Endothelial cell of umbilical vein (primary cell): ENCODE results near the gene SFRP2. TPM values are rescaled to one million over a fixed set of nuclear protein-coding genes. Genes with fewer than 3 reads are reported as not detected.

Source experiments
- BruUV-seq: library from RNA; stranded (reverse); fragments of 400-500 nt; replicated peaks from 2 replicates; lab custom pipeline; 2021; lab: Mats Ljungman, UMichigan
- CTCF ChIA-PET: fragments of 300-600, 350-600 bp; sonication (Branson Sonifier 250); formaldehyde crosslinking; loops from one replicate; lab custom pipeline; 2021; ENCODE audit warnings: antibody characterized with exemption, inconsistent platforms; lab: Charles Lee
- POLR2A ChIA-PET: fragments of 300-600, 350-600 bp; sonication (Branson Sonifier 250); formaldehyde crosslinking; loops from one replicate; lab custom pipeline; 2021; ENCODE audit warnings: antibody characterized with exemption, inconsistent platforms; lab: Charles Lee
- DNase-seq: peaks from one replicate; pipeline ENCODE4 v3.0.0-alpha.2; 2011; ENCODE audit warnings: low read depth, low spot score
- FAIRE-seq: peaks from 2 replicates; lab custom pipeline; 2011; peaks lifted over from hg19 to GRCh38; lab: Jason Lieb, UNC
- H2AFZ ChIP-seq: 2 replicates; pipeline ENCODE4 v1.6.0; 2012; ENCODE audit warnings: low read depth, low read length, control low read depth, inconsistent platforms
- H3K27ac ChIP-seq: 2 replicates; pipeline ENCODE4 v1.5.1; 2011; ENCODE audit warnings: low read depth, mild to moderate bottlenecking, control low read depth, low read length, moderate library complexity; ENCODE audit not compliant: insufficient read depth
- H3K27me3 ChIP-seq, 2 experiments: 2 replicates each; pipeline versions ENCODE4 v1.6.0 to v1.6.1; 2011; ENCODE audit warnings: low read length in 2 of 2, mixed read lengths in 1 of 2; ENCODE audit not compliant: control insufficient read depth in 2 of 2, insufficient read depth in 2 of 2
- H3K36me3 ChIP-seq, 2 experiments: 2 replicates in 1 of 2; 3 replicates in 1 of 2; pipeline ENCODE4 v1.5.1; 2011; ENCODE audit warnings: low read length in 2 of 2, mild to moderate bottlenecking in 1 of 2, moderate library complexity in 1 of 2; ENCODE audit not compliant: control insufficient read depth in 2 of 2, insufficient read depth in 2 of 2; ENCODE audit errors: extremely low read depth in 1 of 2
- H3K4me1 ChIP-seq: 3 replicates; pipeline ENCODE4 v1.5.1; 2011; ENCODE audit warnings: mild to moderate bottlenecking, low read length; ENCODE audit not compliant: control insufficient read depth, insufficient read depth; ENCODE audit errors: extremely low read depth
- H3K4me2 ChIP-seq: 2 replicates; pipeline ENCODE4 v1.6.1; 2011; ENCODE audit warnings: low read length, control low read depth, mixed read lengths; ENCODE audit not compliant: insufficient read depth
- H3K4me3 ChIP-seq, 3 experiments: fragments of 200-600 bp in 1 of 3; sonication (generic), shearing (Covaris generic) in 1 of 3; replicated peaks in 1 of 3; 2 replicates each; pipeline ENCODE4 v1.5.1; 2011 to 2016; ENCODE audit warnings: control low read depth in 3 of 3, low read length in 3 of 3, mild to moderate bottlenecking in 2 of 3, inconsistent platforms in 1 of 3, low read depth in 1 of 3, moderate library complexity in 1 of 3; ENCODE audit not compliant: insufficient read depth in 1 of 3
- H3K79me2 ChIP-seq: 2 replicates; pipeline ENCODE4 v1.6.0; 2012; ENCODE audit warnings: low read length, inconsistent platforms; ENCODE audit not compliant: control insufficient read depth, insufficient read depth
- H3K9ac ChIP-seq: replicated peaks from 2 replicates; pipeline ENCODE3; 2011; ENCODE audit warnings: low read length, control low read depth; ENCODE audit not compliant: insufficient read depth; ENCODE audit errors: extremely low read depth
- H3K9me1 ChIP-seq: replicated peaks from 3 replicates; pipeline ENCODE4 v1.6.0; 2011; ENCODE audit warnings: mild to moderate bottlenecking, low read length; ENCODE audit not compliant: control insufficient read depth, insufficient read depth; ENCODE audit errors: extremely low read depth
- H3K9me3 ChIP-seq: replicated peaks from 2 replicates; pipeline ENCODE4 v1.5.1; 2012; ENCODE audit warnings: low read length, inconsistent platforms; ENCODE audit not compliant: control insufficient read depth, insufficient read depth
- H4K20me1 ChIP-seq: replicated peaks from 2 replicates; pipeline ENCODE3; 2011; ENCODE audit warnings: mild to moderate bottlenecking, low read length; ENCODE audit not compliant: control insufficient read depth, insufficient read depth; ENCODE audit errors: extremely low read depth
- CTCF ChIP-seq, 2 donors: IDR thresholded peaks; 1 replicate in 1 of 2; 2 replicates in 1 of 2; pipeline ENCODE4 v1.5.1; 2011; ENCODE audit warnings: low read length in 2 of 2, mild to moderate bottlenecking in 2 of 2, moderate library complexity in 2 of 2, control low read depth in 1 of 2, inconsistent platforms in 1 of 2, low read depth in 1 of 2; ENCODE audit not compliant: insufficient read depth in 1 of 2; ENCODE audit errors: extremely low read depth in 1 of 2
- EZH2 ChIP-seq: IDR thresholded peaks from 2 replicates; pipeline ENCODE4 v1.6.1; 2012; ENCODE audit warnings: borderline replicate concordance, low read depth, mild to moderate bottlenecking, moderate library complexity, low read length, inconsistent platforms; ENCODE audit not compliant: severe bottlenecking
- FOS ChIP-seq: IDR thresholded peaks from 2 replicates; pipeline ENCODE4 v1.6.1; 2011; ENCODE audit warnings: mild to moderate bottlenecking, low read length, moderate library complexity, borderline replicate concordance; ENCODE audit not compliant: insufficient read depth
- GATA2 ChIP-seq: IDR thresholded peaks from 2 replicates; pipeline ENCODE4 v1.7.0; 2011; ENCODE audit warnings: low read depth, mild to moderate bottlenecking, moderate library complexity, mixed read lengths, low read length; ENCODE audit not compliant: insufficient read length, insufficient read depth
- JUN ChIP-seq: IDR thresholded peaks from 2 replicates; pipeline ENCODE4 v1.6.1; 2011; ENCODE audit warnings: borderline replicate concordance, low read depth; ENCODE audit not compliant: insufficient read length, insufficient read depth
- MYC ChIP-seq: IDR thresholded peaks from one replicate; pipeline ENCODE4 v1.6.1; 2011; ENCODE audit warnings: mild to moderate bottlenecking, low read depth, low read length
- POLR2A ChIP-seq: IDR thresholded peaks from 2 replicates; pipeline ENCODE4 v1.6.1; 2012; ENCODE audit warnings: low read depth, mild to moderate bottlenecking, control low read depth, low read length
- POLR2AphosphoS5 ChIP-seq: IDR thresholded peaks from 2 replicates; pipeline ENCODE4 v1.6.1; 2012; ENCODE audit warnings: low read depth, mild to moderate bottlenecking, control low read depth, low read length, moderate library complexity; ENCODE audit not compliant: insufficient read depth
- dilution Hi-C: fragments of 300-500 bp; cut with MboI; formaldehyde crosslinking; loops from one replicate; pipeline ENCODE4 v1.15.0; 2019; ENCODE audit warnings: low sequenced_read_pairs; ENCODE audit not compliant: extremely low pct_ligation_motif_present
- intact Hi-C: fragments of 100-400 bp; cut with micrococcal nuclease; formaldehyde crosslinking; loops from one replicate; pipeline ENCODE4 v1.10.0; 2022
- polyA plus RNA-seq, 4 experiments: library from polyadenylated mRNA; depleted of rRNA in 3 of 4; stranded (reverse) in 3 of 4; unstranded in 1 of 4; fragments of >200 nt; gene quantifications; 2 replicates each; pipeline versions ENCODE4 v1.2.1 to v1.2.3, GENCODE V29; 2011 to 2012; ENCODE audit warnings: missing spikeins in 1 of 4
- total RNA-seq: library from RNA; stranded (reverse); gene quantifications from 2 replicates; pipeline ENCODE4 v1.2.3, GENCODE V29; 2021
- TF ChIP-seq, protein P1 (sequence below): IDR thresholded peaks from 2 replicates; pipeline ENCODE4 v1.6.1; 2011; ENCODE audit not compliant: insufficient read depth, insufficient read length

The SFRP2 gene
- total and polyA plus RNA-seq, 2 donors (not counting 3 experiments of a cell fraction or from before 2014, with no cell fraction given), result 0.04 TPM; not detected in 1

GRCh38 chr4:153825691-153826090 lies 36.8 kb upstream of the SFRP2 start:
- Histone ChIP-seq H2AFZ (no peak overlapping the region), H3K36me3 (no peaks in the 10 kb centered on the region), H4K20me1 (no peaks in the 10 kb centered on the region), H3K9ac (no peak overlapping the region), H3K4me2 (no peak overlapping the region), H3K9me3 (no peaks in the 10 kb centered on the region), H3K4me1 (no peaks in the 10 kb centered on the region), H3K27ac (no peak overlapping the region), H3K79me2 (no peaks in the 10 kb centered on the region), H3K27me3 (no peaks in the 10 kb centered on the region), H3K4me3 (no peak overlapping the region), H3K9me1 (no peaks in the 10 kb centered on the region)
- BruUV-seq, result no TSS peak
- ChIA-PET CTCF (no interaction called here), POLR2A (no interaction called here)
- TF ChIP-seq GATA2 (no peak), POLR2A (no peak), MYC (no peak), POLR2AphosphoS5 (no peak), FOS (no peak), CTCF (IDR thresholded peaks at IDR 0.05; ENCODE audit: extremely low read depth in 1 of 2, insufficient read depth in 1 of 2, low read depth in 1 of 2, low read length in 2 of 2) (no peak), EZH2 (no peak), JUN (no peak)
- TF ChIP-seq, protein P1, sequence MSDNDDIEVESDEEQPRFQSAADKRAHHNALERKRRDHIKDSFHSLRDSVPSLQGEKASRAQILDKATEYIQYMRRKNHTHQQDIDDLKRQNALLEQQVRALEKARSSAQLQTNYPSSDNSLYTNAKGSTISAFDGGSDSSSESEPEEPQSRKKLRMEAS, result no peak
- DNase-seq (no peak), FAIRE-seq (no peak)
- intact Hi-C loops, result no loop called here
- dilution Hi-C loops, result no loop called here
